Jurkat, Clone E6-1 (cell line): Measurements from ENCODE around the gene EFHD2.
"Not testable (repeated sequence)": the region's sequence is repeated elsewhere in the genome, so short reads cannot be mapped to it uniquely, and the experiment has no call there.

ENCODE experiments used
- DNase-seq: peaks from one replicate; pipeline ENCODE4 v3.0.0-alpha.2; 2011; ENCODE audit warnings: low read depth, low spot score
- H3K4me3 ChIP-seq: 2 replicates; pipeline ENCODE4 v1.5.1; 2011; ENCODE audit warnings: mild to moderate bottlenecking, low read length, control low read depth, moderate library complexity

EFHD2 gene

DNA sequence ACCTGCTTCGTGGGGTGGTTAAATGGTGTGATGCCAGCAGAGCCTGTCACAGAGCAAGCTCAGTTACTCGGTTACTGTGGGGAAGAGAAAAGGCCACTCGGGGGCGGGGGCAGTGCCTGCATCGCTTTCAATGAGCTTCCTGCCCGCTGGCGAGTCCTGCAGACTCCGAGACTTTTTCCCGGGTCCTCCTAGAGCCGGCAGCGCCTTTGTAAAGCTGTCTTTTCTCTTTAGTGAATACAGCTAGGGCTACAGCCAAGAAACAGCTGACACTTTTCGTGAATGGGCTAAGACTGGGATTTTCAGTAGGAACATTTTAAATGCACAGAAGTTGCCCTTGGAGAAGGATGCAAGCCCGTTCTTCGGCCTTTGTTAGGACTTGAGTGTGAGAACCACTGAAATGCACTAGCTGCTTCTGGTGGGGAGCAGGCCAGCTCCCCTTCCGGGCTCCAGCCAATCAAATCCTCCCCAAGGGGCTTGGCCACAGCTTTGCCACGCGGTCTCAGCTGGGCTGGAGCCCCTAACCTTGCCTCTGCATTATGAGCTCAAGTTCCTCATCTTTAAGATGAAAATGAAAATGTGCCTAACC lies 23.4 kb upstream of the EFHD2 start:
- no peak overlapping the region for H3K4me3 ChIP-seq
- no peak for DNase-seq

DNA sequence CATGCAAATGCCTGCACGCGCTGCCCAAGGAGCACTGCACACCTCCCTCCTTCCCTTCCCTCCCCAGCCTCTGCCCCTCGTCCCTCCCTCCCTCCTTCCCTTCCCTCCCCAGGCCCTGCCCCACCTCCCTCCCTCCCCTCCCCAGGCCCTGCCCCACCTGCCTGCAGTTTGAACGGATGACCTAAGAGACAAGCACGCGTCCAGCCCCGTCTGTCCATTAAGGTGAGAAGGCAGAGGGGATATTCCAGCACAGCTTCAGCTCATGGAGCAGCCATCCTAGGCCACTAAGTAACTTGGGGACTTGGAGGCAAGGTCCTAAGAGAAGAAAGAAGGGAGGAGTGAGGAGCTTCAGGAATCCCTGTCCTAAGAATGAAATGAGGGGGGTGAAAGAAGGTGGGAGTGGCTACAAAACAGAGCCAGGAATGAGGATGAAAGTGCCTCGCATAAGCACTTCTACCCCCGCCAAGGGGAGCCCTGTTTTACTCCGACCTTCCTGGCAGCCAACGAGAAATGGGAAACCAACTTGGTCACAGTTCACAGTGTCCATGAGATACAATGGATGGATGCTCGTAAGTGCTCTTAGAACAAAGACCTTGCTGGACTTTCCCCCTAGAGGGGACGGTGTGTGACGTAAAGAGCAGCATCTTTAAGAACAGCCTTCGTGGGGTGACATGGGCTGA lies 21.3 kb upstream of the EFHD2 start:
- DNase-seq = no peak
- H3K4me3 ChIP-seq = no peak overlapping the region

DNA sequence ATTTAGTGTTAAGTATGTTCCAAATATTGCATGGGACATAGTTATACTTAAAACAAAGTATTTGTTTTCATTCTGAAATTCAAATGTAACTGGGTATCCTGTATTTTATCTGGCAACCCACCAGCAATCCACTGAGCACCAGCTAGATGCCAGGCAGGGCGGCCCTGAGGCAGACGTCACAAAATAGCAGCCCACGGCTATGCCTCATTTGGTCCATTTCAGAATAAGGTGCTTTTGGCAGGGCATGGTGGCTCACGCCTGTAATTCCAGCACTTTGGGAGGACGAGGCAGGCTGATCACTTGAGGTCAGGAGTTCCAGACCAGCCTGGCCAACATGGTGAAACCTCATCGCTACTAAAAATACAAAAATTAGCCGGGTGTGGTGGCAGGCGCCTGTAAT lies 19.9 kb upstream of the EFHD2 start:
- H3K4me3 ChIP-seq, DNase-seq: not testable (repeated sequence)

DNA sequence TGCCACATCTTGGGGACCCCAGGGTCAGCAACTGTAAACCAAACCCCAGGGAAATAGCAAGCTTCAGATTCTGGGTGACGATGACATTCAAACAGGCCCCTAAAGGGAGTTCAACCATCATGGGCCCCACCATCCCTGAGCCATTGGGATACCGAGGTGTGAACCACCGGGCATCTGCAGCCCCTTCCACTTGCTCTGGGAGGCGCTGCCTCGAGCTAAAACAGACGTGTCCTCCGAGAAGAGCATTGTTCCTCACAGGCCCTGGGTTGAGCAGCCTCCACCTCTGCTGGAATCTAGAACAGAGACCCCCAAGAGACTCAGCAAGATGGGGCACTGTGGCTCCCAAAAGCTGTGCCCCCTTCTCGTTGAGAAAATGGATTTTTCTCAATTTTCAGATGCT lies 19.0 kb upstream of the EFHD2 start:
- H3K4me3 ChIP-seq = no peak overlapping the region
- DNase-seq = no peak

DNA sequence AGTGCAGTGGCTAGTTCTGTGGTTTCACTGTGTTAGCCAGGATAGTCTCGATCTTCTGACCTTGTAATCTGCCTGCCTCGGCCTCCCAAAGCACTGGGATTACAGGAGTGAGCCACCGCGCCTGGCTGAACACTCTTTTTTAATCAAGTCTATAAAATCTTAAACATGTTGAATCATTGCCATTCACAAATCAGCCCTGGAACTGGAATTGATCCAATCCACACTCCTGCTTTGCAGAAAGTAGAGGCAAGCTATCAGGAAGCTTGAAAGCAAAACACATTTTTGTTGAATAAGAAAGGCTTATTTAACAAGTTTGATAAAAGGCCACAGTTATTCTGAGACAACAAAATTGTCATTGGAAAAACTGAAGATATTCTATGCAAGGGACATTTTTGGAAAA lies 18.3 kb upstream of the EFHD2 start:
- H3K4me3 ChIP-seq = no peak overlapping the region
- DNase-seq = no peak

DNA sequence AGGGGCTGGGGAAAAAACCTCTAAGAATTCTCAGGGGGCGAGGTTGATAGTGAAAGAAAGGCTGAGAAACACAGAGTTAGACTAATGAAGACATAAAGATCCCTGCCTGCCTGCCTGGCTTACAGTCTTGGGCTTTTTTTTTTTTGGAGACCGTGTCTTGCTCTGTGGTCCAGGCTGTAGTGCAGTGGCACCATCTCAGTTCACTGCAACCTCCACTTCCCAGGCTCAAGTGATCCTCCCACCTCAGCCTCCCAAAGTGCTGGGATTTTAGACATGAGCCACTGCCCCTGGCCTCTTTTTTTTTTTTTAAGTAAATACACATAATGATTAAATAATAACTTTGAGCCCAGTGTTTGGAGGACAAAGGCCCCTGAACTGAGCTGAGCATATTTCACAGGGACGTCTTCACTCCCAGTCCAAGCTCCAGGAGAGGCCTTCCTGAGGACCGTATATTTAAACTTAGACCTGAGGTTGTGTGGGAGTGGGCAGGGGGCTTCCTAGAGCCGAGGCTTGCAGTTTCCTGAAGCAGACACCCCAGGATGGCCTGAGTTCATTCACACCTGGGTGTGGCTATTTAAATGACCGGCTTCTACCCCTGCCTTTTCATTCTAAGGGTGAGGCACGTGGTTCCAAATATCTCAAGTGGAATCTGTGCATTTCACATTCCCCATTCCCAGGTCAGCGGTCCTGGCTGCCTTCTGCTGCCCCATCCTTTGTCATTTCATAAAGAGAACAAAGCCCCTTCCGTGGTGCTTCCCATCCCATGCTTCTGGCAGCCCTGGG lies 16.0 kb upstream of the EFHD2 start:
- DNase-seq = no peak
- H3K4me3 ChIP-seq = no peak overlapping the region

DNA sequence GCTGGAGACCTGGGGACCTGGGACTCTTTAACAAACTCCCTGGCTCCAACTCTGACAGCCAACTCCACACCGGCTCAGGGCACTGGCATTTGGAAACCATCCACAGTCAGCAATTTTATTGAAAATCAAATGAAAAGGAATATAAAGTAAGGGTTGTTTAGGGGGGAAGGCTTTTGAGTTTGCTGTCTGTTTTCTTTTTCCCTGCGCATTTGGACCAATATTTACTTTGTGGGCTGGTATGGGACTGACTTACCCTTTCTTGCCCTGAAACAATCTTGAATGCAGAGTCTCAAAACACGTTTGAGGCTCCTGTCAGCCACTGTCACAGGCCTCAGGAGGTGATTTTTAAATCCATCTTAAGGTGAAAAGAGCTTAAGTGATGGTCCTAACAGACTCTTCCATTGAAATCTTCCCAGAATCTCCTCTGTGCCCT lies 15.4 kb upstream of the EFHD2 start:
- DNase-seq = no peak

DNA sequence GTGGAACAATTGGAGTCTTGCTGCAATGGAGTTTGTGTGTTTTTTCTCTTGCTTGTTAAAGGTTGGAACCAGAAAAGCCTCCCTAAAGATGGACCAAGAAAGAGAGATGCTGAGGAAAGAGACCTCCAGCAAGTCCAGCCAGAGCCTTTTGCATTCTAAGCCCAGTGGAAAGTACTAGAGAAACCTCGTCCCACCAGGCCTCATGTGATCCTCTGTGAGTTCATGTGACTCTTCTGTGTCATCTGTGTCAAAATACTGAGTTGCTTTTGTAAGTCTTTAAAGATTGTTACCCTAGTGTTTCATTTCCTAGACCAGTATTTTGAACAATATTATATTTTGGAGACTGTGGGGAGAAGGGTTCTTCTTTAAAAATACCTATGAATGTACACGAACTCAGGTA lies 12.5 kb upstream of the EFHD2 start:
- no peak for DNase-seq
- no peak overlapping the region for H3K4me3 ChIP-seq

More for the DNA sequence above, 15.4 kb upstream of the EFHD2 start:
- H3K4me3 ChIP-seq = no peak overlapping the region

DNA sequence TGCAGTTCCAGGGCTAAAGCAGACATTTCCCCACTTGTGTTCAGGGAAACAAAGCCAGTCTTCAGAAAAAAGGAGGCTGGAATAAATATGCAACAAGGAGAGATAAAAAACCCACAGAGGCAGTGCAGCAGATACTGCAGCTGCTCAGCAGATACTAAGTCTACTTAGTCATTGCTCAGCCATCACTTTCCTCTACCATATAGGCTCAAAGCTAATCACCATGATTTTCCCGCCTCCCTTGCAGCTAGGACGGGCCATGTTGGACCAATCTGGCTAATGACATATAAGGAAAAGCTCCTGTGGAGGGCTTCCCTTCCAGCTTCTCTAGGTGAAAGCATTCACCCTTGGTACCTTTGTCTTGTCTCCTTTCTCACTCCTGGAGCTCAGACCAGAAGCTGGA lies 10.0 kb upstream of the EFHD2 start:
- H3K4me3 ChIP-seq = no peak overlapping the region
- DNase-seq = no peak

DNA sequence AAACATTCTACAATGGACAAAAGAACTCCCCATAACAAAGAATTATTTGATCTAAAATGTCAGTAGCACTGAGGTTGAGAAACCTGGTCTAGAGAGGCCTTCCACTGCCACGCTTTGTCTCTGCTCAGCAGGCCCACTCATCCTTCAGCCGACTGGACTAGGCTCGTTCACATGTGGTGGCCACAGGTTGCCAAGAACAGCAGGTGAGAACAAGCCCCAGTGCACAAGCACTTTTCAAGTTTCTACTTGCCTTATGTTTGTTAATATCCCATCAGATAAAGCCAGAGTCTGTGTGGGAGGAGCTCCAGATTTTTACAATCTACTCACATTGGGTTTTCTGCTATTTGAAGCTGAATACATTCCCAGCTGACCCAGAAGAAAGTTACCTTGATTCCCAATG lies 9.1 kb upstream of the EFHD2 start:
- DNase-seq = no peak
- no peak overlapping the region for H3K4me3 ChIP-seq

DNA sequence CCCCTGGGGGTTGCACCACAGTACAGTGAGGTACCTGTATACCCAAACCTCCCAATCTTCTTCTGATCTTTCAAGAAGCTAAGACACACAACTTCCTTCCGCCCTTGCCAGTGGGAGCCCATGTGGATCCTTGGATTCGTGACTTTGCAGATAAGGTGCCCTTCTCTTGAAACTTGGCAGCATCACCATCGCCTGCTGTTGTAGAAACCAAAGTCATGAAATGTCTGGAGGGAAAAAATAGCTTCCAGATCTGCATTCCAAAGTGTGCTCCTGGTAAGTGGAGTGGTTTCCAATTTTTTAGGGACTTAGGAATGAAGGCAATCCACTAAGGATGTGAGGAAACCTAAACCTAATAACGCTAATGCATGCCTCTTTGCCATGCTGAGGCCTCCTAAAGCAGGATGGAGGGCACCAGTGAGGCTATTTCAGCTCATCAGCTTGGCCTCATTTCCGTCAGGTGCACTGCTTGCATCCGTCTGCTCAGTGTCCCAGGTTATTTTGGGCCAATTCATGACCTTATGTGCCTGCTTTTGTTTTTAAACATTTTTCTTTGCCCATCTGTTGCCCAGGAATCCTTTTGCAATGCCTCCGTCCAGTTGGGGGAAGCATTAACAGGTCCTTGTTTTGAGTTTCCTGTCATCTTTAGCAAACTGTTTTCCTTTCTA lies 8.2 kb upstream of the EFHD2 start:
- no peak for DNase-seq
- H3K4me3 ChIP-seq = no peak overlapping the region

DNA sequence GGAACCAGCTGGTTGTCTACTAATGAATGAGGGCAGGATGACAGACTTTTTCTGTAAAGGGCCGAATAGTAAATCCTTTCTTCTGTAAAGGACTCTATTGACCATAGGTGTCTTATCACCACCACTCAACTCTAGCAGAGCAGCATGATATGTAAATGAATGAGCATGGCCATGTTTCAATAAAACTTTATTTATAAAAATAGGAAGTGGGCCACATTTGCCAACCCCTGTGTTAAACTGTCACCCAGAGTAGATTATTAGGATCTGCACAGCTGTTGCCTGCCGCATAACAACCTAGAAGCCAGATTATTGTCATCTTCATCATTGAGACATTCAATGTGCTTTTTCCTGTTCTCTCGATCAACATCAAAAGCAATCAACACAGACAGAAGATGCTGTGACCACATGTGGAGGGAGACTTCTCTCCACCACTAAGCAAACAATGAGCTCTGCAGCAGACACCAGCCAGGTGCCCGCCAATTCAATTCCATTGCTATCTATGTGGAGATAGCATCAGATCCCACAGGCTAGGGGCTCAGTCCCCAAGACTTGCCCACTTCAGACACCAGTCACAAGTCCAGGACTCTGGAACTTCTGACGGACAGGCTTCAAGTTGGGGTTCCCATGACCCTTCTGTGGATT lies 6.8 kb upstream of the EFHD2 start:
- H3K4me3 ChIP-seq = no peak overlapping the region
- DNase-seq = peak; percentile 39

DNA sequence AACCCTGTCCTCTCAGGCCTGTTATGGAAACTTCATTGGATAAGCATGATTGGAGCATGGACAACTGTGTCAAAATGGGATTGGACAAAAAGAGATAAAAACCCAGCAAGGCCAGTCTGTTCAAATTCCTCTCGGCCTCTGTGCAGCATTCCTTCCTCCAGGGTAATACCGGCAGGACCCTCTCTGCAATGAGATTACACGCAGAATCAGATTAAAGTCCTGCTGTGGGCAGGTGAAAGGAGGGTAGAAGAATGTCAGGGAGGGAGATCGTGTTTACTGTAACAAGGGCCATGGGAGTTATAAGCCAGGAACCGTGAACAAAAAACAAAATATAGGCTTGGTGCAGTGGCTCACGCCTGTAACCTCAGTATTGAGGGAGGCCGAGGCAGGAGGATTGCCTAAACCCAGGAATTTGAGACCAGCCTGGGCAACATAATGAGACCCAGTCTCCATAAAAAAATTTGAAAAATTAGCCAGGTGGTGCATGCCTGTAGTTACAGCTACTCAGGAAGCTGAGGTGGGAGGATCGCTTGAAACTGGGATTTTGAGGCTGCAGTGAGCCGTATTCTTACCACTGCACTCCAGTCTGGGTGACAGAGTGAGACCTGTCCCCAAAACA lies 5.6 kb upstream of the EFHD2 start:
- H3K4me3 ChIP-seq = no peak overlapping the region
- no peak for DNase-seq

DNA sequence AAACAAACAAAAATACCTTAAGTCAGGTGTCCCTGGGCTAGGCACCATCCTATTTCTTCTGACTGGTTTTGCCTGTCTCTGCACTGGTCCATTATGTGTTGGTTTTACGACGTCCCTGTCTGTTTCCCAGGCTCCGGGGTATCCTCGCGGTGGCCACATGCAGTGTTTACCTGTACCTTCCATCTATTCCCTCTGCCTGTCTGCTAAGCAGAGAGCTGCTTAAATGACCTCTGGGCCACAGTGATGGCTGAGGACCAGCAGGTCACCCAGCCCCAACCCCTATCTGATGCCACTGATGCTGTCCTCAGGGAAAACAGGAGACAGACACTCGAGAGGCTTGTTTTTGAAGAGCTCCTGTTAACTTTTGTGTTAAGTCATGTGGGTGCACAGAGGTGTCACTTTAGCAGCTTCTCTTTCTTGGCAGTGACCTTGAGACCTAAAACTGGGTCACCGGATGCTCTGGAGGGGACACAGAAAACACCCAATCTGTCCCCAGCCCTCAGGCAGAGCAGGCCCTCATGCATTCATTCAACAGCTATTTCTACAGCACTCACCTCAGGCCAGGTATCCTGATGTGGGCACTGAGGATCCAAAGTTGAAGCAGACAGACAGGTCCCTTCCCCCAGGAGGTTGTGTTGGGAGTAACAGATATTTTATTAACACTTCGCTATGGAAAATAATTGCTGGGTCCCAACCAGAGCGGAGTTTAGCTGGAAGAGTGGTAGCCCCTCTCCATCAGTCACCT lies 4.4 kb upstream of the EFHD2 start:
- H3K4me3 ChIP-seq = no peak overlapping the region
- no peak for DNase-seq

DNA sequence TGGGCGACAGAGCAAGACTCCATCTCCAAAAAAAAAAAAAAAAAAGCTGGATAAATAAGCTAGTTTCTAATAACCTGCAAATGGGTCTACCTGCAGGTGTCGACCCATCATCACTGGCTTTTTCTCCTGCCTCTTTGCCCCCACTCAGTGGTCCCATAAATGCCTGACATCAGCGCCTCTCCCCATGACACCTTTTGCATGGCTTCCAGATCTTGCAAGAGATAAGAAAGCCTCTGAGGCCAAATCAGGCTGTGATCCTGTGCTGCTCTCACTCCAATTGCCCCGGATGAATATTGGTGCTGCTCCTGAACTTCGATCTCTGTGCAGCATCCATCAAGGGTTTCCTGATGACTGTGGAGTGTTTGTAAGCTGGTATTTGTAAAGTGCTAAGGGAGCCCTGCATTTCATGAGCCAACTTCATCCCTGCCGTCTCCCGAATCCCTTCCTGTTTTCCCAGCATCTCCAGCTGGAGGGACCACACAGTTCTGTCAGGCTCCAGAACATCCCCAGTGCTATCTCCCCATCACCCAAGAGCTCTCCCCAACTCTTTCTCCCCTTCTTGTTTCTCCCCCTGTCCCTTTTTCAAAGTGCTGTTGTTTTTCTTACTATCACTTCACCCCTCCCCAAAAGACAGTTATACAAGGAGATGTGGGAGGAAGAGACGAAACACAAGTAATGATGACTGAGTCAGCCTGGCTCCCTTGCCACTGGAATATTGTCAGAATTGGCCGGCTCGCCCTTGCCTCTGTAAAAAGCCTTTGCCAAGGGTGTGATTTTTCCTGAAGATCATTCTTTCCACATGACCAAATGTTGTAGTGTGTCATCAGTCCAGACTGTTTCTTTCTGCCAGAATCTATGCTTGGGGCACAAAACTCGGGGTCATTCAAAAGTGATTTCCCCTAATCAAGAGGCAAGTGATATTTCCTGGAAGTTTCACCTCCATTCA lies 2.8 kb upstream of the EFHD2 start:
- no peak overlapping the region for H3K4me3 ChIP-seq
- no peak for DNase-seq

DNA sequence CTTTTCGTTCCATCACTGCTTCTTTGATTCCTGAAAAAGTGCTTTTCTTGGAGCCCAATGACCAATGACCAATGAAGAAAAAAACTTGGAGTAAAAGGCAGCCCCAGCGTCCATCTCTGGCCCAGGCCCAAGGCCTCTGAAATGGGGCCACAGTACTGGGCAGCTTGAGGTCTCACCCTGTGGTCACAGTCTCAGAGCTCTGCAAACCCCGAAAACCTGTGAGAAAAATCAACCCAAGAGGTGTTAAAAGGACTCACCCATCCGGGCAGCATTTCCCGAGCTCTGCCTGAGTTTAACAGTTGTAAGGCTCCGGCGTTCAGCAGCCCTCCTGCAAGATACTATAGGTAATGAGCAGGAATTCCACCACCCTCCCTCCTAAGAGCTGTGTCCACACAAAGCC lies 2.1 kb upstream of the EFHD2 start:
- no peak overlapping the region for H3K4me3 ChIP-seq
- no peak for DNase-seq

DNA sequence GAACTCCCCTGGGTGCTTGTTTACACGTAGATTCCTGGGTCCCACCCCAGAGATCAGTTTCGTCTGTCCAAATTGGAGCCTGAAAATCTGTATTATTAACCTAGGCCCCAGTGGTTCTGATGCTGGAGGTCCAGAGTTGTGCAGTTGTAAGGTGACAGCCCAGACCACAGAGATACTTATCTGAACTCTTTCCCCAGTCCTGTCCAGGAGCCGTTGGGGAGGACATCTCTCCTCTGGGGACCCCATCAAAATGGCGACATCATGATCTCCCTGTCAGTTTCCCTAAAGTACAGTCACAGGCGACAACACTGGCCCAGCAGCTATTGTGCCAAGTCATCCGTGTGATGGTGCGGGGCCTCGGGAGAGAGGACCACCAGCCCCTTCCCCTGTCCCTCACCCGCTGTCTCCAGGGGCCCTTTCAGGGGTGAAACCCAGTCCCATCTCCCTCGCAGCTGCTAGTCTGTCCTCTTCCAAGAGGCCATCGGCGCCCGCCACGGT lies 749 bp upstream of the EFHD2 start:
- no peak for DNase-seq
- H3K4me3 ChIP-seq = peak overlapping the region; percentile 73
